Spleen (tissue), 7 donors: Measurements from ENCODE around the gene MOK.

Experiments
- POLR2A ChIP-seq, 3 donors: fragments of 450-650 bp; IDR thresholded peaks; one replicate each; pipeline ENCODE4 v1.5.1; 2017; ENCODE audit warnings: antibody characterized with exemption in 3 of 3, mild to moderate bottlenecking in 1 of 3
- TF ChIP-seq, protein P1 (sequence below), 11 experiments: fragments of 200-600 bp in 7 of 11; fragments of 450-650 bp in 4 of 11; sonication (generic) in 4 of 11; IDR thresholded peaks in 8 of 11; conservative IDR thresholded peaks in 3 of 11; 1 replicate in 7 of 11; 2 replicates in 4 of 11; pipeline versions ENCODE4 v1.4.0 to v1.8.0; 2016 to 2021; ENCODE audit warnings: antibody characterized with exemption in 11 of 11, inconsistent platforms in 4 of 11, mild to moderate bottlenecking in 1 of 11
- donor health status: DM: no; HTN: no; CAD: no; lungs with moderate emphysema.
- donor health status: DM: no; HTN: no; CAD: no.
- donor health status: DM: no; HTN: no; CAD: no.

DNA sequence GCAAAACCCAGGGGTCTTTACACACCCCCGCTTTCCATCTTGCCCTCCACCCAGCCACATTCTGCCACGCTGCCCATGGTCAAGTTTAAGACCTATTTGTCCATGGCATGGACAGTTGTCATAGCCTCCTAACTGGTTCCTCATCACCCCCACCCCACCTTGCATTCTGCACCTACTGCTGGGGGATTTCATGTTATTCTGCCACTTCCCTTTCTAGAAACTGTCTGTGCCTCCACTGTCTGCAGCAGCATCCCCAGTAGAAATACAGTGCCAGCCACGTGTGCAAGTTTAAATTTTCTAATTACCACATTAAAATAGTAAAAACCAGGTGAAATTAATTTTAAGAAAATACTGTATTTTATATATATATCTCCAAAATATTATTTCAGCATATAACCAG is 102.0 kb downstream of the MOK start:
- TF ChIP-seq, protein P1, sequence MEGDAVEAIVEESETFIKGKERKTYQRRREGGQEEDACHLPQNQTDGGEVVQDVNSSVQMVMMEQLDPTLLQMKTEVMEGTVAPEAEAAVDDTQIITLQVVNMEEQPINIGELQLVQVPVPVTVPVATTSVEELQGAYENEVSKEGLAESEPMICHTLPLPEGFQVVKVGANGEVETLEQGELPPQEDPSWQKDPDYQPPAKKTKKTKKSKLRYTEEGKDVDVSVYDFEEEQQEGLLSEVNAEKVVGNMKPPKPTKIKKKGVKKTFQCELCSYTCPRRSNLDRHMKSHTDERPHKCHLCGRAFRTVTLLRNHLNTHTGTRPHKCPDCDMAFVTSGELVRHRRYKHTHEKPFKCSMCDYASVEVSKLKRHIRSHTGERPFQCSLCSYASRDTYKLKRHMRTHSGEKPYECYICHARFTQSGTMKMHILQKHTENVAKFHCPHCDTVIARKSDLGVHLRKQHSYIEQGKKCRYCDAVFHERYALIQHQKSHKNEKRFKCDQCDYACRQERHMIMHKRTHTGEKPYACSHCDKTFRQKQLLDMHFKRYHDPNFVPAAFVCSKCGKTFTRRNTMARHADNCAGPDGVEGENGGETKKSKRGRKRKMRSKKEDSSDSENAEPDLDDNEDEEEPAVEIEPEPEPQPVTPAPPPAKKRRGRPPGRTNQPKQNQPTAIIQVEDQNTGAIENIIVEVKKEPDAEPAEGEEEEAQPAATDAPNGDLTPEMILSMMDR (IDR thresholded peaks at IDR 0.05 in 8 of 11, conservative IDR thresholded peaks at IDR 0.05 in 3 of 11), result no peak
- TF ChIP-seq POLR2A (IDR thresholded peaks at IDR 0.05), result no peak
